Heart left ventricle (tissue), 16 donors: Measurements from ENCODE around the gene CPA4. TPM values are rescaled to one million over a fixed set of nuclear protein-coding genes. Genes with fewer than 3 reads are reported as not detected.
A peak's percentile ranks its signal among the peaks of the same experiment; 100 is the strongest.

Experiments used
- ATAC-seq, 4 donors: fragments of 200-7000 bp; cut with Tn5 transposase; one replicate each; pipeline ENCODE4 v1.9.1; 2020 to 2022; ENCODE audit warnings: moderate library complexity in 4 of 4, mild to moderate bottlenecking in 3 of 4, moderate number of reproducible peaks in 1 of 4
- DNase-seq, 5 donors: peaks; one replicate each; pipeline ENCODE4 v3.0.0-alpha.2; 2020
- H3K27ac ChIP-seq, 12 donors: fragments of 200-600 bp; sonication (generic) in 4 of 12; one replicate each; pipeline versions ENCODE4 v1.5.0 to v1.8.0; 2016 to 2022; ENCODE audit warnings: mild to moderate bottlenecking in 2 of 12
- H3K27me3 ChIP-seq, 9 donors: fragments of 200-600 bp; sonication (generic) in 2 of 9; one replicate each; pipeline versions ENCODE4 v1.5.1 to v1.8.0; 2016 to 2022; ENCODE audit warnings: mild to moderate bottlenecking in 3 of 9
- H3K36me3 ChIP-seq, 9 donors: fragments of 200-600 bp; sonication (generic) in 2 of 9; one replicate each; pipeline versions ENCODE4 v1.5.0 to v1.8.0; 2018 to 2022; ENCODE audit warnings: mild to moderate bottlenecking in 2 of 9
- H3K4me1 ChIP-seq, 12 donors: fragments of 200-600 bp; sonication (generic) in 4 of 12; one replicate each; pipeline versions ENCODE4 v1.5.0 to v1.8.0; 2016 to 2022; ENCODE audit warnings: mild to moderate bottlenecking in 3 of 12
- H3K4me3 ChIP-seq, 12 donors: fragments of 200-600 bp; sonication (generic) in 4 of 12; one replicate each; pipeline versions ENCODE4 v1.5.0 to v1.8.0; 2017 to 2022; ENCODE audit warnings: mild to moderate bottlenecking in 9 of 12, moderate library complexity in 4 of 12
- H3K9me3 ChIP-seq, 12 donors: fragments of 200-600 bp; sonication (generic) in 4 of 12; one replicate each; pipeline versions ENCODE4 v1.5.0 to v1.8.0; 2016 to 2022; ENCODE audit warnings: mild to moderate bottlenecking in 1 of 12
- CTCF ChIP-seq, 12 donors: fragments of 200-600 bp; sonication (generic) in 4 of 12; IDR thresholded peaks; one replicate each; pipeline versions ENCODE4 v1.5.0 to v1.8.0; 2018 to 2022; ENCODE audit warnings: antibody characterized with exemption in 12 of 12, mild to moderate bottlenecking in 5 of 12
- POLR2A ChIP-seq, 2 donors: fragments of 450-650 bp; IDR thresholded peaks; one replicate each; pipeline ENCODE4 v1.6.1; 2017; ENCODE audit warnings: antibody characterized with exemption in 2 of 2, mild to moderate bottlenecking in 2 of 2, moderate library complexity in 2 of 2
- WGBS, 4 donors: extraction: QIAGEN DNeasy Blood & Tissue Kit in 2 of 4; methylation state at CpG; one replicate each; pipeline versions ENCODE4 v1.1.5 to v1.1.7; 2013 to 2018; 5-methylcytosine and 5-hydroxymethylcytosine counted together
- intact Hi-C, 10 donors: fragments of 100-400 bp; cut with DNase I; formaldehyde crosslinking; loops; one replicate each; pipeline versions ENCODE4 v1.11.1 to v1.14.2; 2022
- polyA plus RNA-seq, 2 donors: library from polyadenylated mRNA; stranded (reverse); fragments of 200-250 nt; gene quantifications; one replicate each; pipeline ENCODE4 v1.2.3, GENCODE V29; 2013
- total RNA-seq, 9 donors: library from RNA; depleted of rRNA in 2 of 9; stranded (reverse); fragments of >200 nt in 2 of 9; fragmentation: NEBNext Ultra II Directional in 3 of 9; extraction: Animal tissue kit (Norgen Biotek cat#: 25700) in 3 of 9; gene quantifications; one replicate each; pipeline versions ENCODE4 v1.1.0 to v1.2.4, GENCODE V29; 2016 to 2023
- donor health status: ischemic (EF 13 %, LVEDD 7.1; RV severe dilation, severe dysfunction).
- donor health status: healthy with polysubstance abuse.
- donor health status: DM: no; HTN: yes; CAD: no.
- donor health status: DM: no; HTN: no; CAD: no.
- donor health status: ischemic (EF 25% LVEDD 6.9; RV normal size, moderate dysfunction).
- donor health status: ischemic (EF 25% LVEDD 5.7; RV mildly dilated, moderate dysfunction).
- donor health status: healthy.
- donor health status: DM: yes; HTN: yes; CAD: no.
- donor health status: ischemic (EF 35%, LVEDD 5.7; RV mildly dilated, moderate dysfunction).
- donor health status: nonischemic (EF 11% LVEDD 7.7; RV severe dilation, severe dysfunction).
- donor health status: DM: yes; HTN: yes; CAD: no.
- donor health status: PGD.
- donor health status: ischemic (EF 29% LVEDD 5.4; RV normal size, mild dysfunction).
- donor health status: nonischemic (EF 23%, LVEDD 6.1; RV moderate dilation, normal function).

CPA4 gene
- total and polyA plus RNA-seq, 11 donors, result 0.06 to 22.2 (median 0.27) TPM; not detected in 7

- Histone ChIP-seq H3K27ac (peak overlapping the region in 7 of 12 donors; percentile 31 to 71 (median 64)), H3K4me1 (peaks cover 0 to 34% (median 17%) of the 10 kb centered on the region in 12 donors), H3K4me3 (no peak overlapping the region), H3K9me3 (no peaks in the 10 kb centered on the region), H3K36me3 (no peaks in the 10 kb centered on the region), H3K27me3 (no peaks in the 10 kb centered on the region)
- TF ChIP-seq POLR2A (IDR thresholded peaks at IDR 0.05) (no peak), CTCF (IDR thresholded peaks at IDR 0.05) (no peak)
- no peak for DNase-seq
- ATAC-seq, result no peak
- WGBS, 4 donors, result 78 to 86% (median 84%) methylated on average over 7 of the region's 7 CpGs
- intact Hi-C loops, result loop anchor here in 1 of 10 donors (5.0 kb wide), 1 partner anchor 81 kb away; no protein-coding TSS in a partner anchor
Observed at GRCh38 chr7:130353196-130353595, 60.2 kb downstream of the CPA4 start.

- H3K4me3 ChIP-seq, result no peak overlapping the region
- ATAC-seq (peak; percentile 46 to 83 (median 78)), DNase-seq (peak in 4 of 5 donors; percentile 60 to 77 (median 69))
- peaks cover 0 to 24% (median 7%) of the 10 kb centered on the region in 12 donors for H3K9me3 ChIP-seq
- H3K36me3 ChIP-seq, result no peaks in the 10 kb centered on the region
- TF ChIP-seq CTCF (IDR thresholded peaks at IDR 0.05), result no peak
- TF ChIP-seq POLR2A (IDR thresholded peaks at IDR 0.05), result no peak
- 38 to 53% (median 50%) methylated on average over 9 of the region's 9 CpGs for WGBS, 4 donors
- no peaks in the 10 kb centered on the region for H3K27me3 ChIP-seq
- intact Hi-C loops, result no loop called here
- H3K27ac ChIP-seq, result peak overlapping the region; percentile 41 to 88 (median 74)
- peaks cover 0 to 25% (median 15%) of the 10 kb centered on the region in 12 donors for H3K4me1 ChIP-seq
Observed at GRCh38 chr7:130356121-130356875, 63.3 kb downstream of the CPA4 start.

- peak in 1 of 5 donors; percentile 47 for DNase-seq
- no peaks in the 10 kb centered on the region for H3K36me3 ChIP-seq
- peaks cover 0 to 18% (median 10%) of the 10 kb centered on the region in 12 donors for H3K4me1 ChIP-seq
- no peak overlapping the region for H3K4me3 ChIP-seq
- TF ChIP-seq CTCF (IDR thresholded peaks at IDR 0.05) (no peak), POLR2A (IDR thresholded peaks at IDR 0.05) (no peak)
- 73 to 85% (median 76%) methylated on average over 13 to 16 of the region's 16 CpGs for WGBS, 4 donors
- no peaks in the 10 kb centered on the region for H3K27me3 ChIP-seq
- H3K9me3 ChIP-seq, result peaks cover 0 to 24% (median 7%) of the 10 kb centered on the region in 12 donors
- ATAC-seq, result peak; percentile 5 to 72 (median 62)
- intact Hi-C loops, result no loop called here
- H3K27ac ChIP-seq, result peak overlapping the region; percentile 41 to 88 (median 73)
Observed at GRCh38 chr7:130356876-130357611, 64.1 kb downstream of the CPA4 start.

GRCh38 chr7:130358471-130358870 lies 65.5 kb downstream of the CPA4 start:
- Histone ChIP-seq H3K27ac (no peak overlapping the region), H3K36me3 (no peaks in the 10 kb centered on the region), H3K4me3 (no peak overlapping the region), H3K4me1 (peaks cover 0 to 13% (median 8%) of the 10 kb centered on the region in 12 donors), H3K9me3 (peaks cover 0 to 24% (median 7%) of the 10 kb centered on the region in 12 donors), H3K27me3 (no peaks in the 10 kb centered on the region)
- WGBS, 4 donors, result 94 to 96% (median 94%) methylated on average over 4 of the region's 4 CpGs
- ATAC-seq, result no peak
- intact Hi-C loops, result no loop called here
- DNase-seq, result no peak
- TF ChIP-seq CTCF (IDR thresholded peaks at IDR 0.05), result no peak
- no peak for TF ChIP-seq POLR2A (IDR thresholded peaks at IDR 0.05)
